Measurements from ENCODE around the gene SLC36A1.

The SLC36A1 gene

DNA sequence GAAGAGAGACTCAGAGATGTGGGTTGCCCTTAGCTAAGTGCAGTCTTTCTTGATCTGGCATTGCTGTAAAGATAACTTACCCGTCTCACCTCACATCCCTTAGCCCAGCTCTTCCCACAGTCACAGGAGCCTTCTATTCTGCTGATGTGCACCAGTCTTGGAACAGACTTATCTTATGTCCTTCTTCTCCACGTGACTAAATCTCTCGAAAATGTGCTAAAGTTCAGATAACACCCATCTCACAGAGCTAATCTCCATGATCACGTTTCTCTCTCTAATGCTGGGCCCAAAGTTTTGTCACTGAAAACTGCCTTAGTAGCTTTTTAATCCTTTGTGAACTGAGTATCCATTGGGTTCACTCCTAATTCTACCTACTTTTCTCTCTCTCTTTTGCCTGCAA is 16.7 kb downstream of the SLC36A1 start:
- H3K27ac Mint-ChIP-seq: no peak overlapping the region
- H3K4me1 Mint-ChIP-seq: no peaks in the 10 kb centered on the region
- no peaks in the 10 kb centered on the region for H3K9me3 Mint-ChIP-seq
- no peak for DNase-seq
- peaks cover 20% of the 10 kb centered on the region for H3K36me3 Mint-ChIP-seq (ENCODE audit: low read depth)
- no peaks in the 10 kb centered on the region for H3K27me3 Mint-ChIP-seq
- H3K4me3 Mint-ChIP-seq: no peak overlapping the region
- no peak for ATAC-seq

DNA sequence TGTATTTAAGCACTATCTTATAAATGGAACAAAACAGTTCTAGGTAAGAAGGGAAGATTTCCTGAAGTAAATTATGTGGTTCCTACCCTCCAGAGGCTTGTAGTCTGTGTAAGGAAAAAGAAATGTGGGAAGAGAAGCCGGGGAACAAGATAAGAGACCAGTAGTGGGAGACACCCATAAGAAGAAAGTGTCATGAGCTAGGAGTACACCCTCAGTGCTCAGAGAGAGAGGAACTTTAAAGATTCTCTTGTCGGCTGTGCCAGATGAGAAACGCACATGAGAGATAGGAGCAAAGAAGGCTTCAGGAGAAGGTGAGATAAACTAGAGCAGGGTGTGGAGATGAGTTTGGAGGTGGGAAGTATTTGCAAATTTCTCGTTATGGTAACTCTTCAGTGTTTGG is 18.1 kb downstream of the SLC36A1 start:
- Mint-ChIP-seq H3K27ac (no peak overlapping the region), H3K4me1 (no peaks in the 10 kb centered on the region), H3K27me3 (no peaks in the 10 kb centered on the region), H3K36me3 (ENCODE audit: low read depth) (peaks cover 20% of the 10 kb centered on the region), H3K9me3 (no peaks in the 10 kb centered on the region), H3K4me3 (no peak overlapping the region)
- DNase-seq (no peak), ATAC-seq (no peak)

DNA sequence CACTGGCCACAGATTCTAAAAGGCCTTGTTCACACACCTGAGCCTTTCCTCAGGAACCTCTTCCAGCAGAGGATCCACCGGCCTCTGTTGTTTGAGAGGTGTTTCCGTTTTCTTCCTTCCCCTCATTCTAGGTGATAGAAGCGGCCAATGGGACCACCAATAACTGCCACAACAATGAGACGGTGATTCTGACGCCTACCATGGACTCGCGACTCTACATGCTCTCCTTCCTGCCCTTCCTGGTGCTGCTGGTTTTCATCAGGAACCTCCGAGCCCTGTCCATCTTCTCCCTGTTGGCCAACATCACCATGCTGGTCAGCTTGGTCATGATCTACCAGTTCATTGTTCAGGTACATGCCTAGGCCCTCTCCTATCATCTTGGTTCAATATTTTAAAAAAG is 20.2 kb downstream of the SLC36A1 start:
- Mint-ChIP-seq H3K9me3 (no peaks in the 10 kb centered on the region), H3K4me1 (no peaks in the 10 kb centered on the region), H3K36me3 (ENCODE audit: low read depth) (peaks cover 23% of the 10 kb centered on the region), H3K27ac (no peak overlapping the region), H3K27me3 (no peaks in the 10 kb centered on the region), H3K4me3 (no peak overlapping the region)
- DNase-seq (no peak), ATAC-seq (no peak)

DNA sequence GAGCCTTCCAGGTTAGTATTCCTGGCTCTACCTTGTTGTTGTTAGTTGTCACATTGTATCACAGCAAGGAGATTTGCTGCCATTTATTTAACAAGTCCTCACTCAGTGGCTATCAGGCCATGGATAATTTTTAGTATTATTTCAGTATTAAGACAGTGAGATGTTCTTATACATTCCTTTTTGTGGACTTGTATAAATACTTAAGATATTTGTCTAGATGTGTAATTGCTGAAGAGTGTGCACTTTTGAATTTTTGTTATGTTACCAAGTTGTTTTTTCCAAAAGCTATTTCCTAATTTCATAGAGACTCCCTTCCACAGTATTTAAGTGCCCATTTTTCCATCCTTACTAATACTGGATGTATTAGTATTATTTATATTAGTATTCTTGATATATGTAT is 22.0 kb downstream of the SLC36A1 start:
- H3K4me1 Mint-ChIP-seq: no peaks in the 10 kb centered on the region
- ATAC-seq (no peak), DNase-seq (no peak)
- H3K36me3 Mint-ChIP-seq (ENCODE audit: low read depth): peaks cover 19% of the 10 kb centered on the region
- no peak overlapping the region for H3K4me3 Mint-ChIP-seq
- no peaks in the 10 kb centered on the region for H3K27me3 Mint-ChIP-seq
- no peaks in the 10 kb centered on the region for H3K9me3 Mint-ChIP-seq
- H3K27ac Mint-ChIP-seq: no peak overlapping the region

DNA sequence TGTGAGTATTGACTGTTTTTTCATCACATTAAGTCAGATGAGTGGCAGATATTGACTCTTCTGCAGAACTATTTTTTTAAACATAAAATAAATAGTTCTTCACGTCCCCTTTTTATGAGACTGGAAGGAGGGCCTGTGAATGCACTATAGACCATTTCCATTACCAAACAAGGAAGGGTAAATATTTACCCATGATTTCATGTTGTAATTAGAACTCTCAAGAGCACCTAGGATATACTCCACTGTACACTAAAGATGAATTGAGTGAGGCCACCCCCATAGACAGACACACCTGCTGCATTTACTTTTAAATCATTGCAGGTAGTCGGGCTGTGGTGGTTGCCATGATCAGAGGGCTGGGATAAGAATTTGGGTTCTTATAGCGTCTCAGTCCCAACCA is 22.6 kb downstream of the SLC36A1 start:
- Mint-ChIP-seq H3K4me3 (no peak overlapping the region), H3K9me3 (no peaks in the 10 kb centered on the region), H3K27me3 (no peaks in the 10 kb centered on the region), H3K36me3 (ENCODE audit: low read depth) (peaks cover 17% of the 10 kb centered on the region), H3K27ac (no peak overlapping the region), H3K4me1 (no peaks in the 10 kb centered on the region)
- ATAC-seq (no peak), DNase-seq (no peak)

DNA sequence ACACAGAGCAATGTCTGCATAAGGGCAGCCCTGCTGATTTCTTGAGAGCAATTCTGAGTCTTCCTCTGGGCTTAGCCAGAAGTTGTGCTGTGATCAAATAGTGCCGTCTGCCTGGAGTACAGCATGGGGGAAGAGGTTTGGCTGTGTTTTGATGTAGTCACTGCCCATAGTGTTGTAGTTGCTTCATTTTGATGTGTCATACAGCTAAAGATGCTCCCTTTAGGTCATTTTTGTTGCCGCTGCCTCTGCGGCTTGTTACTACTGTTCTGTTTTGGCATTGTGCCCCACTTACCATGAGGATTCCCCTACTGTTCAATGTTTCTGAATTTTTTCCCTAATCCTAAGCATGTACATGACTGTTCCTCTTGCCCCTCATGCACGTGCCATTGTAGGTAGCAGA is 23.0 kb downstream of the SLC36A1 start:
- peaks cover 15% of the 10 kb centered on the region for H3K36me3 Mint-ChIP-seq (ENCODE audit: low read depth)
- H3K4me3 Mint-ChIP-seq: no peak overlapping the region
- DNase-seq (no peak), ATAC-seq (no peak)
- H3K27ac Mint-ChIP-seq: no peak overlapping the region
- H3K9me3 Mint-ChIP-seq: no peaks in the 10 kb centered on the region
- H3K27me3 Mint-ChIP-seq: no peaks in the 10 kb centered on the region
- no peaks in the 10 kb centered on the region for H3K4me1 Mint-ChIP-seq

DNA sequence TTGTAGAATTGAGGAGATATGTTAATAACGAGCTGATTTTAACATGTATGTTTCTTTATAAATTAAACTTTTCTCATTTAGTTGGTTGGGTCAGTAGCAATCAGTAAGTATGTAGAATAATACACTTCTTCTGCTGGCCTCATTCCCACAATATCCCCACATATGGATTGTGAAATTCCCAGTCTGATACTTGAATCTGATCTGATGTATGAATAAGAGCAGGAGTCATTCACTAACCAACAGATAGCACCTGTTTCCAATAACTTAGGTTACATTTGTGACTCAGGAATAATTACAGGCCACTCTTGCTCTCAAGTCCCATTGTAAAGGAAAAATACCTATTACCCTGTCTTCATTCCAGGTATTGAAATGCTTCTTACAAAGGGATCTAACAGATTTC is 23.9 kb downstream of the SLC36A1 start:
- H3K27ac Mint-ChIP-seq: no peak overlapping the region
- H3K4me1 Mint-ChIP-seq: no peaks in the 10 kb centered on the region
- H3K9me3 Mint-ChIP-seq: no peaks in the 10 kb centered on the region
- H3K36me3 Mint-ChIP-seq (ENCODE audit: low read depth): peaks cover 12% of the 10 kb centered on the region
- no peak for ATAC-seq
- DNase-seq: no peak
- no peaks in the 10 kb centered on the region for H3K27me3 Mint-ChIP-seq
- no peak overlapping the region for H3K4me3 Mint-ChIP-seq

DNA sequence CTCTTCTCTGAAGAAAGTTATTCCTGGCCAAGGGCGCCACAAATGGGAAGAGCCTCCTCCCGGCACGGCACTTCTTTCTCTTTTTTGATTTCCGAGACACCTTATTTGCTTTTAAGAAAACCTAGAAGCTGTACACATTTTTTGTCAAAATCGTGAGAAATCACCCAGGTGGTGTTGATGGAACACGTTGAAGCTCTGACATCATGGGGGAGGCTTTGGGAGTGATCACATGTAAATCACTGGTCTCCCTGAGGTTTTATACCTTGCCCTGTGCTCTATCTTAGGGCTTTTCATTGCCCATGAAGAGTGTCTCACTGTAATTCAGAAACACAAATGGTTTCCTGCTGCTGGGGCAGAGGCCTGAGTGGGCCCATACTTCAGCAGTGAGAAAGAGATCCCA is 27.4 kb downstream of the SLC36A1 start:
- H3K27ac Mint-ChIP-seq: no peak overlapping the region
- ATAC-seq: no peak

DNA sequence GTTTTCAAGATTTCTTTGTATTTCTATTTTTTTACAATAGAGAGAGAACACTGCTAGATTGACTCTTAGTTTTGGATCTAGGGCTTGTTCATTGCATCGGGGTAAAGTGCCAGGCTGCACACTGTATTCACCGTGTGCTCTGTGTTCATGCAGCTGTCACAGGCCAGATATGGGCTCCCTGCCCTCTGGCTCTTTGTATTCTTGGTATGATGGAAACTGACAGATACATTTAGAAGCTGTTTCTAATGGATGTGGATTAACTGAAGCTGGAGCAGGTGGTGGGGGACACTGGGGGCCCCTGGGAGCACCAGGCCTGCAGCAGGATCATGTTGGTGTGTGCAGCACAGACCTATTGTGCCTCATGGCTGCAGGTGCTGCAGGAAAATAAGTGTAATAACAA is 28.0 kb downstream of the SLC36A1 start:
- no peak overlapping the region for H3K27ac Mint-ChIP-seq
- H3K9me3 Mint-ChIP-seq: no peaks in the 10 kb centered on the region
- H3K27me3 Mint-ChIP-seq: no peaks in the 10 kb centered on the region
- no peaks in the 10 kb centered on the region for H3K4me1 Mint-ChIP-seq
- no peak for ATAC-seq
- peaks cover 5% of the 10 kb centered on the region for H3K36me3 Mint-ChIP-seq (ENCODE audit: low read depth)
- no peak for DNase-seq
- no peak overlapping the region for H3K4me3 Mint-ChIP-seq

More for the DNA sequence above, 27.4 kb downstream of the SLC36A1 start:
- H3K27me3 Mint-ChIP-seq: no peaks in the 10 kb centered on the region
- no peaks in the 10 kb centered on the region for H3K4me1 Mint-ChIP-seq
- DNase-seq: no peak
- peaks cover 5% of the 10 kb centered on the region for H3K36me3 Mint-ChIP-seq (ENCODE audit: low read depth)
- no peaks in the 10 kb centered on the region for H3K9me3 Mint-ChIP-seq
- H3K4me3 Mint-ChIP-seq: no peak overlapping the region

DNA sequence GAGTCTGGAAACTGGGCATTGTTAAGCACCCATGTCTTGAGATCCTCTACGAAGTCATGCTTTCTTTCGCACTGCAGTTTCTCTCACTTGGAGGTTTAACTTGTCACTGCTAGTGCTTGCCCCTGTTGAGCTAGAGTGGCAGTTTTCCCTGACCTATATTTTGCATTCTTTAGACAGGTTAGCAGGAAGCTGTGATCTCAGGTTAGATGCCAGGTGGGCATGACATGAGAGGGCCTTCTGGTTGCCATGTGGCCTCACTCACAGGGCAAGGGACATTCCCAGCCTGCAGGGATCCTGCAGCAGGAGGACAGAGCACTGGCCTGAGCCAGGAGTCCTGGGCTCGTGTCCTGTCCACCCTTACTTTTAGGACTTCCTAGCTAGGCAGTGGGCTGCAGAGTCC is 28.6 kb downstream of the SLC36A1 start:
- H3K4me1 Mint-ChIP-seq: no peaks in the 10 kb centered on the region
- DNase-seq: no peak
- H3K27me3 Mint-ChIP-seq: no peaks in the 10 kb centered on the region
- no peak for ATAC-seq
- no peak overlapping the region for H3K4me3 Mint-ChIP-seq
- no peaks in the 10 kb centered on the region for H3K9me3 Mint-ChIP-seq
- peaks cover 10% of the 10 kb centered on the region for H3K36me3 Mint-ChIP-seq (ENCODE audit: low read depth)
- H3K27ac Mint-ChIP-seq: no peak overlapping the region

DNA sequence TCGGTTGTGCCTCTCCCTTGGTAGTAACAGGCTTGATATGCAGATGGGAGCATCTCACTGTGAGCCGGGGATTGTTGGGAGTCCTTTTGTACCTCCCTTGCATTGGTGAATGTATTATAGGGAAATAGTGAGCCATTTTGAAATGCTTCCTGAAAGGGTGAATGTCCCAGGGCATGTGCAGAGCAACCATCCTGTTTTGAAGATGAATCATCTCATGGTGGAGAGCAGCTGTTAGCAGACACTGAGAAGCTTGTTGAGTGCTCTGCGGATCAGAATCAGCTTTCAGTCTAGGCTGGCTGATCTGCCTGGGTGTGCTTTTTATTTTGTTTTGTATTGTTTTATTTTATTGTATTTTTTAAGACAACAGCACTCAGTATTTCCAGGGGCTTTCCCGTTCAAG is 29.7 kb downstream of the SLC36A1 start:
- H3K4me3 Mint-ChIP-seq: no peak overlapping the region
- H3K36me3 Mint-ChIP-seq (ENCODE audit: low read depth): peaks cover 11% of the 10 kb centered on the region
- DNase-seq: no peak
- ATAC-seq: no peak
- H3K27me3 Mint-ChIP-seq: no peaks in the 10 kb centered on the region
- H3K27ac Mint-ChIP-seq: no peak overlapping the region
- no peaks in the 10 kb centered on the region for H3K9me3 Mint-ChIP-seq
- no peaks in the 10 kb centered on the region for H3K4me1 Mint-ChIP-seq

DNA sequence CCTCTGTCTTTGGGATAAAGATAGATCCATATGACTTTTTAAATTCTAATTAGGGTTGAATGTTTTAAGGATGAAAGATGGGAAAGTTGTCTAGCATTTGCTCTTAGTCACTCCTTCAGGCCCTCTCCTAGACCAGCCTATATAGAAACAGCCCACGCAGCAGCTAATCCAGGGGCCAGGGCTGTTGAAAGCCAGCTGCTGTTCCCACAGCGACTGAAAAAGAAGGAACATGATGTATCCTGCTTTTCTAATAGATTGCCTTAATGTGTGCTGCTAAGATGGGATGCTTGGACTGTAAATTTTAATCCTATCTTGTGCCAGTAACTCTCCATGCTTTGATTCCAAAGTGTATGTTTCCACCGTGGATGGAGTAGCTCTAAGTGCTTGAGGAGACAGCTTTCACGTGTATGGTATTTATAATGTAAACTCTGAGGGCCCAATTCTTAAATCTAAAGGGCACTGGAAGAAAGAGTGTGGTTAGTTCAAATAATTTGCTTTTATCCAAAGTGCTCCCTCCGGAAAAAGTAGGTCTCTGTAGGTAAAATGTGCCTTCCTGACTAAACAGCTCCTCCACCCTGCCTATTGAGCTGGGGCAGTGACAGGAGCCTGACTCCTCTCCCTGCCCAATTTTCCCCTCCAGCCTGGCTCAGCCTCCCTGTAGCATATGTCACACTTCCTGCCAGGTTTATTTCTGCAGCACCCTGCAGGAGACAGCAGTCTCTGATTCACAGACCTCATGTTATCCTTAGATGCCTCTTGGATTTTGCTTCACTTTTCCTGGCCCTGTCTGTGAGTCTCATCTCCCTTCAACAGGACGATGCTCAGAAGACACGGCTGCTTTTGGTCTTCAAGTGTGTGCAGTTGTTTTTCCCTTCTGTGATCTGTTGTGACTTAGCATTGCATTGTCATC is 33.2 kb downstream of the SLC36A1 start:
- no peak for ATAC-seq
- DNase-seq: no peak
- Mint-ChIP-seq H3K4me3 (no peak overlapping the region), H3K27ac (no peak overlapping the region), H3K9me3 (no peaks in the 10 kb centered on the region), H3K4me1 (no peaks in the 10 kb centered on the region), H3K27me3 (no peaks in the 10 kb centered on the region), H3K36me3 (ENCODE audit: low read depth) (peaks cover 10% of the 10 kb centered on the region)

DNA sequence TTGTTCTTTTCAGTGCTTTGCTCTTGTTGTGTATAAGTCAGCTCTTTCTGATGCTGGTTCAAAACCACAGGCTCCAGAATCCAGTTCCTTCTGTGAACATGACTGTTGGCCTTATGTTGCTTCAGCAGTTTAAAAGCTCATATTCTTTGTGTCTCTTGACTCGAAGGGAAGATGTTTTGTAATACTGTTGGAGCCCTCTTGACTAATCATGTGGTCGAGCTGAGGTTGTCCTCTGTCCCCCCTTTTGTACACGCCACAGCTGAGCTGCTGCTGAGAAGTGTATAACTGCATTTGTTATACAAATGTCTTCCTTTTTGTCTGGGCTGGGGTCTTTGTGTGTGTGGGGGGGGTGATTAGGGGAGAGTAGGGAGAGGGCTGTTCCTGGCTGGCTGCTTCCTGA is 35.8 kb downstream of the SLC36A1 start:
- Mint-ChIP-seq H3K9me3 (no peaks in the 10 kb centered on the region), H3K4me3 (no peak overlapping the region), H3K36me3 (ENCODE audit: low read depth) (peaks cover 22% of the 10 kb centered on the region), H3K4me1 (no peaks in the 10 kb centered on the region), H3K27ac (no peak overlapping the region), H3K27me3 (no peaks in the 10 kb centered on the region)
- no peak for DNase-seq
- ATAC-seq: no peak

DNA sequence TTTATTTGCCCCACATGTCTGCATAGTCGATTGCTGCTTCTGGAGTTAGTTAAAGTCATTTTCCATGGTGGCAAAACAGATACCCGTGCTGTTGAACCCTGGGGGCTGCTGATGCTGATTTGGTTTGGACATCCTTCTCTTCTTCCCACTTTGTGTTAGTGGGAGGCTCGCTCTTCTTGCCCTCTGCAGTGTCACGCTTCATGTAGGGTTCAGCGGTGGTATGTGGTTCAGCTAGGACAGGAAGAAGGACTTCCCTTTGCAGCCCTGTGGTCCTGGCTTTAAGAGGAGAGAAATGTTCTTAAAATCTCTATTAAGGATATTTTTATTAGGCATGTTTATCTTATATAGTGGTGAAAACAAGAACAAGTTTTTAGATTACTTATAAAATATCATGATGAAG is 36.2 kb downstream of the SLC36A1 start:
- Mint-ChIP-seq H3K4me1 (no peaks in the 10 kb centered on the region), H3K4me3 (no peak overlapping the region), H3K36me3 (ENCODE audit: low read depth) (peaks cover 22% of the 10 kb centered on the region), H3K27me3 (no peaks in the 10 kb centered on the region), H3K9me3 (no peaks in the 10 kb centered on the region), H3K27ac (no peak overlapping the region)
- DNase-seq (no peak), ATAC-seq (no peak)

DNA sequence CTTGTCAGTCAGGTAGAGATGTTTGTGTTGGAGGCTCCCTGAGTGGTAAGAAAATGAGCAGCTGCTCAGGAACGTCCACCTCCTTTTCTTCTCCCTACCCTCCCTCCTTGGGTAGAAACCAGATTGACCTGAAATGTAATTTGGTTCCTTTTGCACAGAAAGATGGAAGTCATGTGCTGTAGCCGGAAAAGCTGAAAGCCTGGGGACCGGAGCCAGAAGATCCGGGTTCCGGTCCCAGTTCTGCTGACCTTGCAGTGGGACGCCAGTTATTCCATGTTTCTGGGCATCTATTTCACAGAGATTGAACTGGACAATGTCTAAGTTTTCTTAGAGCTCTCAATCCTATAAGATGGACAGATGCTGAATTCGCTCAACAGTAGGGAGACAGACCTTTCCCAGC is 40.1 kb downstream of the SLC36A1 start:
- H3K36me3 Mint-ChIP-seq (ENCODE audit: low read depth): peaks cover 18% of the 10 kb centered on the region

DNA sequence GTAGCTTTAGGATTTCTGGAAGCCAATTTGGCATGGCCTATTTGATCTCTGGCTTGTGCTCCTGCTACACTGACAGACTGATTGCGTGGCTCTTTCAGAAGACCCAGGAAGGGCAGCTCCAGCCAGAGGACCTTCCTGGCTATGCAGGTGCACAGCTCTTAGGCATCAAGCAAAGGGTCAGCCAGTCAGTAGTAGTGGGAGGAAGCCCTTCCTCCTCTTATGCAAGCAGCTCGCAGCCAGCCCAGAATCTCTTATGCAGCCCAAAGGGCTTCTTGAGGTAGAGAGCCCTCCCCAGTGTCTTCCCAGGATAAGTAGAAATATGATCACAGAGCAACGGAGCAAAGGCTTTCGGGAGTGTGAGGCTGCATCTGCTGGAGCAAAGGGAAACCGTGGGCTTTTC is 43.2 kb downstream of the SLC36A1 start:
- no peaks in the 10 kb centered on the region for H3K9me3 Mint-ChIP-seq
- no peak for ATAC-seq
- no peak overlapping the region for H3K27ac Mint-ChIP-seq
- DNase-seq: no peak
- no peaks in the 10 kb centered on the region for H3K27me3 Mint-ChIP-seq
- H3K4me3 Mint-ChIP-seq: no peak overlapping the region
- H3K4me1 Mint-ChIP-seq: peaks cover 2% of the 10 kb centered on the region
- H3K36me3 Mint-ChIP-seq (ENCODE audit: low read depth): peaks cover 14% of the 10 kb centered on the region

More for the DNA sequence above, 40.1 kb downstream of the SLC36A1 start:
- H3K27ac Mint-ChIP-seq: no peak overlapping the region
- DNase-seq: no peak
- no peaks in the 10 kb centered on the region for H3K27me3 Mint-ChIP-seq
- H3K9me3 Mint-ChIP-seq: no peaks in the 10 kb centered on the region
- H3K4me1 Mint-ChIP-seq: no peaks in the 10 kb centered on the region
- no peak for ATAC-seq
- no peak overlapping the region for H3K4me3 Mint-ChIP-seq
